HepG2 (cell line): ENCODE measurements around the gene FSD2. TPM values are rescaled to one million over a fixed set of nuclear protein-coding genes. Genes with fewer than 3 reads are reported as not detected.

Experiments used
- ASH2L ChIP-seq: fragments of 300-600, 200-600 bp; sonication (generic); IDR thresholded peaks from 2 replicates; pipeline ENCODE4 v1.7.0; 2017; ENCODE audit warnings: low read depth, mild to moderate bottlenecking, moderate library complexity, mixed read lengths, low read length; ENCODE audit not compliant: insufficient read length
- DPF2 ChIP-seq: sonication (generic); formaldehyde crosslinking; IDR thresholded peaks from 2 replicates; pipeline ENCODE4 v1.4.0; 2020; ENCODE audit warnings: mild to moderate bottlenecking, low read depth, missing genetic modification reagents, borderline replicate concordance
- FOXA3 ChIP-seq: IDR thresholded peaks from 2 replicates; pipeline ENCODE4 v1.6.1; 2016; ENCODE audit warnings: missing genetic modification reagents, missing compliant biosample characterization
- MNT ChIP-seq: fragments of 450-650 bp; IDR thresholded peaks from 2 replicates; pipeline ENCODE4 v1.6.1; 2016
- MTERF4 ChIP-seq: sonication (generic); formaldehyde crosslinking; IDR thresholded peaks from 2 replicates; pipeline ENCODE4 v1.8.0; 2023; ENCODE audit warnings: mild to moderate bottlenecking, missing genetic modification reagents
- NCOA2 ChIP-seq: sonication (generic); formaldehyde crosslinking; IDR thresholded peaks from 2 replicates; pipeline ENCODE4 v1.8.0; 2022; ENCODE audit warnings: inconsistent platforms
- NCOA5 ChIP-seq: sonication (generic); formaldehyde crosslinking; IDR thresholded peaks from 2 replicates; pipeline ENCODE4 v1.4.0; 2020; ENCODE audit warnings: missing genetic modification reagents
- SATB2 ChIP-seq: sonication (generic); formaldehyde crosslinking; IDR thresholded peaks from 2 replicates; pipeline ENCODE4 v1.5.0; 2020; ENCODE audit warnings: missing genetic modification reagents
- TP53 ChIP-seq: sonication (generic); formaldehyde crosslinking; conservative IDR thresholded peaks from 2 replicates; pipeline ENCODE4 v1.4.0; 2020; ENCODE audit warnings: missing genetic modification reagents
- U2AF2 ChIP-seq: fragments of 200-400 bp; formaldehyde crosslinking; IDR thresholded peaks from 2 replicates; pipeline ENCODE4 v1.6.1; 2017; ENCODE audit warnings: low read depth, mild to moderate bottlenecking, low read length
- ZBTB3 ChIP-seq: sonication (generic); formaldehyde crosslinking; IDR thresholded peaks from 2 replicates; pipeline ENCODE4 v1.4.0; 2020; ENCODE audit warnings: low read depth, mild to moderate bottlenecking, moderate library complexity, missing genetic modification reagents, borderline replicate concordance
- ZBTB34 ChIP-seq: sonication (generic); formaldehyde crosslinking; IDR thresholded peaks from 2 replicates; pipeline ENCODE4 v1.8.0; 2022; ENCODE audit warnings: mild to moderate bottlenecking, missing genetic modification reagents
- ZBTB7B ChIP-seq: sonication (generic); formaldehyde crosslinking; IDR thresholded peaks from 2 replicates; pipeline ENCODE4 v1.4.0; 2020; ENCODE audit warnings: missing genetic modification reagents
- ZHX2 ChIP-seq, 2 experiments: sonication (generic) in 1 of 2; formaldehyde crosslinking in 1 of 2; IDR thresholded peaks; 2 replicates each; pipeline versions ENCODE4 v1.6.1 to v1.9.0; 2014 to 2022; ENCODE audit warnings: antibody characterized with exemption in 1 of 2, borderline replicate concordance in 1 of 2, inconsistent platforms in 1 of 2, low read depth in 1 of 2, missing genetic modification reagents in 1 of 2
- ZNF224 ChIP-seq: sonication (generic); formaldehyde crosslinking; IDR thresholded peaks from 2 replicates; pipeline ENCODE4 v1.5.0; 2020; ENCODE audit warnings: mild to moderate bottlenecking, missing genetic modification reagents
- ZNF383 ChIP-seq: sonication (generic); formaldehyde crosslinking; IDR thresholded peaks from 2 replicates; pipeline ENCODE4 v1.4.0; 2020; ENCODE audit warnings: missing genetic modification reagents, mild to moderate bottlenecking, borderline replicate concordance
- ZNF549 ChIP-seq: sonication (generic); formaldehyde crosslinking; IDR thresholded peaks from 2 replicates; pipeline ENCODE4 v1.5.0; 2020; ENCODE audit warnings: missing genetic modification reagents
- ZNF660 ChIP-seq: sonication (generic); formaldehyde crosslinking; IDR thresholded peaks from 2 replicates; pipeline ENCODE4 v1.5.1; 2020; ENCODE audit warnings: mild to moderate bottlenecking, low read depth, missing genetic modification reagents, borderline replicate concordance
- ZNF776 ChIP-seq: sonication (generic); formaldehyde crosslinking; IDR thresholded peaks from 2 replicates; pipeline ENCODE4 v1.4.0; 2020; ENCODE audit warnings: mild to moderate bottlenecking, missing genetic modification reagents
- ZNF891 ChIP-seq: sonication (generic); formaldehyde crosslinking; IDR thresholded peaks from 2 replicates; pipeline ENCODE4 v1.5.0; 2020; ENCODE audit warnings: mild to moderate bottlenecking, missing genetic modification reagents
- polyA plus RNA-seq, 8 experiments: library from polyadenylated mRNA; depleted of rRNA in 3 of 8; stranded (reverse) in 7 of 8; unstranded in 1 of 8; fragments of >200 nt; fragmentation: Illumina TruSeq in 4 of 8; extraction: Trizol in 4 of 8; gene quantifications; 2 replicates each; pipeline versions ENCODE4 v1.2.1 to v1.2.3, GENCODE V29; 2011 to 2016; ENCODE audit warnings: low read depth in 4 of 8, missing spikeins in 1 of 8, mixed read lengths in 1 of 8; ENCODE audit not compliant: insufficient read depth in 1 of 8
- total RNA-seq, 5 experiments: library from RNA; depleted of rRNA; stranded (reverse); fragments of >200 nt; fragmentation: Illumina TruSeq; extraction: Trizol; gene quantifications; 2 replicates each; pipeline ENCODE4 v1.2.3, GENCODE V29; 2016; ENCODE audit warnings: low read depth in 1 of 5

Gene FSD2
- total and polyA plus RNA-seq, 2 of the 13 experiments (the other 11 are each of a cell fraction or from before 2014, with no cell fraction given): not detected

GRCh38 chr15:82709421-82710207 is 96.3 kb downstream of the FSD2 start, which contains the start of gene AP3B2 (continued):
- TF ChIP-seq ZHX2 (IDR thresholded peaks at IDR 0.05; ENCODE audit: low read depth): no peak
- TF ChIP-seq ZHX2 (CRISPR knock-in tag; IDR thresholded peaks at IDR 0.05; ENCODE audit: borderline replicate concordance): 0 out of 2 replicates have a peak, but pooled peaks have one; percentile 54
- no peak for TF ChIP-seq U2AF2
- TF ChIP-seq ZBTB3: no peak
- no peak for TF ChIP-seq ZBTB34
- TF ChIP-seq ZNF224 (CRISPR knock-in tag): no peak
- no peak for TF ChIP-seq NCOA5 (CRISPR knock-in tag)
- TF ChIP-seq ZBTB7B: no peak
- TF ChIP-seq ZNF776: no peak; the same call in 1 of the 2 replicates
- no peak for TF ChIP-seq ZNF549 (CRISPR knock-in tag)
- no peak for TF ChIP-seq NCOA2 (CRISPR knock-in tag)
- no peak for TF ChIP-seq TP53 (CRISPR knock-in tag)
- TF ChIP-seq MTERF4 (CRISPR knock-in tag): no peak
- no peak for TF ChIP-seq FOXA3 (CRISPR knock-in tag)
- TF ChIP-seq DPF2 (CRISPR knock-in tag): no peak
- 0 out of 2 replicates have a peak, but pooled peaks have one; percentile 59 for TF ChIP-seq SATB2 (CRISPR knock-in tag)
- no peak for TF ChIP-seq ZNF383 (CRISPR knock-in tag)
- no peak for TF ChIP-seq ZNF891 (CRISPR knock-in tag)
- TF ChIP-seq ZNF660 (CRISPR knock-in tag): no peak
- no peak for TF ChIP-seq ASH2L
- TF ChIP-seq MNT: no peak
